ENCODE data around the gene INPP5F.

- no peak for TF ChIP-seq CTCF (IDR thresholded peaks at IDR 0.05)
- no peak for TF ChIP-seq POLR2A (IDR thresholded peaks at IDR 0.05)
These were observed 98.4 kb downstream of the INPP5F start for GRCh38 chr10:119824299-119824698.

All from adrenal gland (tissue), 5 donors.